HG03139 (cell line): ENCODE results near the gene ANO2.

Experiments used
- ATAC-seq: cut with Tn5 transposase; IDR thresholded peaks from one replicate; pipeline ENCODE4 v1.9.1; 2021; ENCODE audit not compliant: unreplicated experiment

Gene ANO2

GRCh38 chr12:5588591-5588990 is 356.5 kb downstream of the ANO2 start:
- ATAC-seq, result no peak

- ATAC-seq, result no peak
Measured at GRCh38 chr12:5588176-5588575, 356.9 kb downstream of the ANO2 start.

DNA sequence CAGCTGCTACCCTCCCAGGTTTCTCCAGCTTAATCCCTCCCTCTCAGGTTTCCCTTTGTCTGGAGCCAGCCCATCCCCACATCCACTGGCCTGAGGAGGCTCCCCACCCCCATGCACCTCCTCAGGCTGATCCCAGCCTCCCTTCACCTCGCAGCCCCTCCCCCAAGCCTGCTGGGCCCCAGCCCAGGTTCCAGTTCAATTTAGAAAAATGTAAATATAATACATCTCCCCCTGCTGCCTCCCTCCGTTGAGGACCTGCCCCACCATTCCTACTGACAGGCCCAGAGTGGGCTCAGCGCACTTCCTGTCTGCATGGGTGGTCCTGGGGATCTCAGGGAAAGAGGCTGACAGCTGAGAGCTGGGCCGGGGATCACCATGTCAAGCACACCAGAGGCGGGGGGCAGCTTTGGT is 357.3 kb downstream of the ANO2 start:
- ATAC-seq, result no peak

GRCh38 chr12:5586201-5586600 is 358.9 kb downstream of the ANO2 start:
- ATAC-seq, result no peak

DNA sequence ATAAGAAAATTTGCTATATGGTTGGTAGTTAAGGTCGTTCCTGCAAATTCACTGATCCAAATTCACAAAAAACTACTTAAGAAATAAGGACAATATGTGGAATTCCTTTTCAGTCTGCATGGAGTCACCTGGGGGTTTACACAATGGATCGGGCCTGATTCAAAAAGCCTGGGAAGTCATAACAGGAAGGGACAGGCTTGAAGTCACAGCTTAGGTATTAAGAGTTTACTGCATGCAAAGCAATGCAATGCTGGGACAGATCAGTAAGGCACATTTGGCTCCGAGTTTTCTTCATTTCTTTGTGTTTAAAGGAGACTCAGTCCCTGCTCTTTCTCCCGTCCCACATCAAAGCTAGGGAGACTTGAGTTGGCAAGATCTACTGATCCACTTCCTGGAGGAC is 359.9 kb downstream of the ANO2 start:
- no peak for ATAC-seq

GRCh38 chr12:5584412-5585175 is 360.5 kb downstream of the ANO2 start:
- no peak for ATAC-seq

GRCh38 chr12:5582541-5582940 is 362.5 kb downstream of the ANO2 start:
- no peak for ATAC-seq

GRCh38 chr12:5582018-5582417 is 363.0 kb downstream of the ANO2 start:
- ATAC-seq, result no peak

- no peak for ATAC-seq
Measured at GRCh38 chr12:5581616-5582015, 363.4 kb downstream of the ANO2 start.

- ATAC-seq, result no peak
Measured at GRCh38 chr12:5581019-5581418, 364.0 kb downstream of the ANO2 start.

- ATAC-seq, result no peak
Measured at GRCh38 chr12:5578775-5579174, 366.3 kb downstream of the ANO2 start.

- ATAC-seq, result no peak
Measured at GRCh38 chr12:5577741-5578140, 367.3 kb downstream of the ANO2 start.

- ATAC-seq, result no peak
Measured at GRCh38 chr12:5577211-5577612, 367.8 kb downstream of the ANO2 start.

- no peak for ATAC-seq
Measured at GRCh38 chr12:5575987-5576386, 369.1 kb downstream of the ANO2 start.

DNA sequence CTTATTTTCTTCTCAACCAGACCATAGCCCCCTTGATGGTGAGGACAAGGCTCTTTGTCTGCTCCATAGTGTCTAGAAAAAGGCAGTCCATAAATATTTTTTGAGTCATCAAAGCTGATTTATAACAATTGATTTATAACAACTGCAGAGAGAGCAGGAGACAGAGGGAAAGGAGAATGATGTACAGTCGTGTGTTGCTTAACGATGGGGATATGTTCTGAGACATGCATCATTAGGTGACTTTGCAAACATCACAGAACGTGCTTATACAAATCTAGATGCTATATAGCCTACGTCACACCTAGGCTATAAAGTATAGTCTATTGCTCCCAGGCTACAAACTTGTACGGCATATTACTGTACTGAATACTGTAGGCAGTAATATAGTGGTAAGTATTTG is 369.8 kb downstream of the ANO2 start:
- ATAC-seq, result no peak

DNA sequence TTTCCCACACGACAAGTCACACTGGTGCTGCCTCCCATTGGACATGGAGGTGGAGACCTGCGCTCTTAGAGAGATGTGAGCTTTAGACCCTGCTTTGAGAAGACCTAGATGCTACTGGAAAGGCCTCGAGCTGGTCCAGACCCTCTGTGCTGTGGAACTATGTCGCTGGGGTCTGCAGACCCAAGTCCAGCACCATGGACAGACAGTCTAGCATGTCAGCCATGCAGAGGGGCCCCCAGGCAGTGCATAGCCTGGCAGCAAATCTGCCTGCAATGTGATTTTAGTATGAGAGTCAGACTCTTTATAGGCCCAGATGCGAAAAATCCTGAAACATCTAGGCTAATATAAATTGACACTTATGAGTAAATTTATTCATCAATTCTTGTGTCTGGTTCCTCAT is 371.7 kb downstream of the ANO2 start:
- ATAC-seq, result no peak

- no peak for ATAC-seq
Measured at GRCh38 chr12:5571115-5571514, 373.9 kb downstream of the ANO2 start.

GRCh38 chr12:5570416-5570815 is 374.6 kb downstream of the ANO2 start:
- ATAC-seq, result no peak

GRCh38 chr12:5568325-5568981 is 376.6 kb downstream of the ANO2 start:
- ATAC-seq, result no peak

- no peak for ATAC-seq
Measured at GRCh38 chr12:5567016-5567725, 377.9 kb downstream of the ANO2 start.

- ATAC-seq, result no peak
Measured at GRCh38 chr12:5565933-5566599, 379.0 kb downstream of the ANO2 start.

- no peak for ATAC-seq
Measured at GRCh38 chr12:5562581-5562980, 382.5 kb downstream of the ANO2 start.
